ENCODE data around the gene ANXA3. TPM values are rescaled to one million over a fixed set of nuclear protein-coding genes. Genes with fewer than 3 reads are reported as not detected.
A peak's percentile ranks its signal among the peaks of the same experiment; 100 is the strongest.

The ANXA3 gene
- total RNA-seq, 3 donors from 2014 or later = 37.6 to 170 (median 95.7) TPM

DNA sequence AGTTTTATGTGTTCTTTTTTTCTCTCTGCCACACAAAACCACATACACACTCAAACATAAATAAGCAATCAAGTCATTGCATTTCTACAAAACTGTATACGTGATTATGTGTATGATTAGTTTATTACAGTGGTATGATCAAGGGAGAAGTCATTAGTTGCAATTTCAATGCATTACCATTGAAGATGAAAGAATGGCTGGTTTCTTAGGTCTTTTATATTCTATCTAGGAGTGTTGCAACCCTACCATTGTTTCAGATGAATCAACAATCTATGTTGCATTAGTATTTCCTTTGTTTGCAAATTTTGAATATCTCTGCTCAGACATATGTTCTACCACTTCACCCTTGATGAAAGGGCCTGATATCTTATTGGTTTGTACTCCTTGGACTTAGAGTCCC lies 6.8 kb downstream of the ANXA3 start:
- Histone ChIP-seq H3K9me3 (no peaks in the 10 kb centered on the region), H3K27ac (no peak overlapping the region), H3K36me3 (no peaks in the 10 kb centered on the region), H3K4me3 (no peak overlapping the region), H3K4me1 (peaks cover 0 to 5% of the 10 kb centered on the region in 2 donors), H3K27me3 (no peaks in the 10 kb centered on the region)
- intact Hi-C loops (cut with DNase I; ENCODE audit: low total_unique reads) = no loop called here
- TF ChIP-seq POLR2A (IDR thresholded peaks at IDR 0.05) (no peak), POLR2AphosphoS5 (IDR thresholded peaks at IDR 0.05) (no peak)
- TF ChIP-seq, protein P1, sequence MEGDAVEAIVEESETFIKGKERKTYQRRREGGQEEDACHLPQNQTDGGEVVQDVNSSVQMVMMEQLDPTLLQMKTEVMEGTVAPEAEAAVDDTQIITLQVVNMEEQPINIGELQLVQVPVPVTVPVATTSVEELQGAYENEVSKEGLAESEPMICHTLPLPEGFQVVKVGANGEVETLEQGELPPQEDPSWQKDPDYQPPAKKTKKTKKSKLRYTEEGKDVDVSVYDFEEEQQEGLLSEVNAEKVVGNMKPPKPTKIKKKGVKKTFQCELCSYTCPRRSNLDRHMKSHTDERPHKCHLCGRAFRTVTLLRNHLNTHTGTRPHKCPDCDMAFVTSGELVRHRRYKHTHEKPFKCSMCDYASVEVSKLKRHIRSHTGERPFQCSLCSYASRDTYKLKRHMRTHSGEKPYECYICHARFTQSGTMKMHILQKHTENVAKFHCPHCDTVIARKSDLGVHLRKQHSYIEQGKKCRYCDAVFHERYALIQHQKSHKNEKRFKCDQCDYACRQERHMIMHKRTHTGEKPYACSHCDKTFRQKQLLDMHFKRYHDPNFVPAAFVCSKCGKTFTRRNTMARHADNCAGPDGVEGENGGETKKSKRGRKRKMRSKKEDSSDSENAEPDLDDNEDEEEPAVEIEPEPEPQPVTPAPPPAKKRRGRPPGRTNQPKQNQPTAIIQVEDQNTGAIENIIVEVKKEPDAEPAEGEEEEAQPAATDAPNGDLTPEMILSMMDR (IDR thresholded peaks at IDR 0.05) = no peak
- no peak for DNase-seq (ENCODE audit: low spot score in 2 of 2)

DNA sequence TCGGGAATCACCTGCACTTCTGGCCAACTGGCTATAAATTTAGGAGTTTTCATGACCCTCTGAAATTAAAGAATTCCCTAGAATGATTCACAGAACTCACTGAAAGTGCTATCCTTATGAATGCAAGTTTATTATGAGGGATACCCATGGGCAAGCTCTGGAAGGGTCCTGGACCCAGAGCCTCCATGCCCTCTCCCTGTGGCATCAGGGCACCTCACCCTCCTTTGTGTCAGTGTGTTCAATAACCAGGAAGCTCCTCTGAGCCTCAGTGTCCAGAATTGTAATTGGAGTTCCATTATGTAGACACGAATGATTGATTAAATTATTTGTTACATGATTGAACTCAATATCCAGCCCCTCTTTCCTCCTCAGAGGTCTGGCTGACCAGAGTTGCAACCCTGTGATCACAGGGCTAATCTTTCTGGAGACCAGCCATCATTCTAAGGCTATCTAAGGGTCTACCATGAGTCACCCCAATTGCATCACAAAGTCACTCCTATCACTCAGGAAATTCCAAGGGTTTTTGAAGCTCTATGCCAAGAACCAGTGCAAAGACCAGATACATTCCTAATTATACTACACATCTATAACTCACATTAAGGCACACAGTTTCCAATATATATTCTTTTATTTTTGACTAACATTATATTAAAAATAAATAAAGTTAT lies 8.9 kb downstream of the ANXA3 start:
- no peak for TF ChIP-seq POLR2A (IDR thresholded peaks at IDR 0.05)
- TF ChIP-seq POLR2AphosphoS5 (IDR thresholded peaks at IDR 0.05) = no peak
- TF ChIP-seq, protein P1 (IDR thresholded peaks at IDR 0.05) = no peak
- H3K4me3 ChIP-seq = no peak overlapping the region
- H3K9me3 ChIP-seq = no peaks in the 10 kb centered on the region
- peak overlapping the region in 1 of 2 donors; percentile 45 for H3K27ac ChIP-seq
- no peaks in the 10 kb centered on the region for H3K27me3 ChIP-seq
- H3K4me1 ChIP-seq = peaks cover 0 to 5% of the 10 kb centered on the region in 2 donors
- no peak for DNase-seq (ENCODE audit: low spot score in 2 of 2)
- intact Hi-C loops (cut with DNase I; ENCODE audit: low total_unique reads) = no loop called here
- no peaks in the 10 kb centered on the region for H3K36me3 ChIP-seq

DNA sequence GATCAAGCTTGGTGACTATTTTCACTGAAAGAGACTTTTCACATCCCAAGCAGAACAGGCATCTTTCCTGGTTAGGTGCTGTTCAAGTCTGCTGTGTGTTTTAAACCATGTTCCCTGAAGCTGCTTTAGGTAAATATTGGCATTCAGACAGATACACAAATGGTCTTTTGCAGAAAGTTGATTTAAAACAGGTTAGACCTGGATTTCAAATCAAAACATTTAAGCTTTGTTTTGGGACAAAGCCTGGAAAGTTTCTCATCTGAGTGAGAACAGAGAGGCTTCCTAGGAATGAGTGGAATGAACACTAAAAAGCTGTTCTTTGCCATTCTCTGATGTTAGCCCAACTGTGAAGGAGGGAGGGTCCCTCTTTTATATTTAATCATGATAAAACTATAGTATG lies 10.1 kb downstream of the ANXA3 start:
- intact Hi-C loops (cut with DNase I; ENCODE audit: low total_unique reads) = no loop called here
- Histone ChIP-seq H3K36me3 (no peaks in the 10 kb centered on the region), H3K4me1 (peaks cover 0 to 5% of the 10 kb centered on the region in 2 donors), H3K9me3 (no peaks in the 10 kb centered on the region), H3K27ac (peak overlapping the region; percentile 33 to 45), H3K4me3 (no peak overlapping the region), H3K27me3 (no peaks in the 10 kb centered on the region)
- DNase-seq (ENCODE audit: low spot score in 2 of 2) = no peak
- TF ChIP-seq, protein P1 (IDR thresholded peaks at IDR 0.05) = no peak
- TF ChIP-seq POLR2A (IDR thresholded peaks at IDR 0.05) = no peak
- no peak for TF ChIP-seq POLR2AphosphoS5 (IDR thresholded peaks at IDR 0.05)

DNA sequence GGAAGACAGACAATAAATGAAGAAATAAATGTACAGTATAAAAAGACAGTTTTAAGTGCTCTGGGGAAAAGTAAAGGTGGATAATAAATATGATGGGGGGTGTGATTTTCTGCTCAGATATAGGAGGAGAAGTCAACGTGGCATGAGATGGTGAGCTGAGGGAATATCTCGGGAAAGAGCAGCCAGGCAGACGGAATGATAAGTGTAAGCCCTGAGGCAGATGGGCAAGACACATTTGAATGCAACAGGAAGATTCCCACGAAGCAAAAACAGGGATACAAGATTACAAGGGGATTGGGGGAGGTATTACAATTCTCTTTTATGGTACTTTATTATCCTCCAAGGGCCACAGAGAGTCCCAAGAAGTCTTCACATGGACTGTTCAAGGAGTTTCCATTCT lies 11.1 kb downstream of the ANXA3 start:
- H3K27ac ChIP-seq = no peak overlapping the region
- no peak overlapping the region for H3K4me3 ChIP-seq
- DNase-seq (ENCODE audit: low spot score in 2 of 2) = no peak
- H3K9me3 ChIP-seq = no peaks in the 10 kb centered on the region
- TF ChIP-seq POLR2A (IDR thresholded peaks at IDR 0.05) (no peak), POLR2AphosphoS5 (IDR thresholded peaks at IDR 0.05) (no peak)
- TF ChIP-seq, protein P1 (IDR thresholded peaks at IDR 0.05) = no peak
- no peaks in the 10 kb centered on the region for H3K27me3 ChIP-seq
- intact Hi-C loops (cut with DNase I; ENCODE audit: low total_unique reads) = no loop called here
- peaks cover 0 to 5% of the 10 kb centered on the region in 2 donors for H3K4me1 ChIP-seq
- no peaks in the 10 kb centered on the region for H3K36me3 ChIP-seq

DNA sequence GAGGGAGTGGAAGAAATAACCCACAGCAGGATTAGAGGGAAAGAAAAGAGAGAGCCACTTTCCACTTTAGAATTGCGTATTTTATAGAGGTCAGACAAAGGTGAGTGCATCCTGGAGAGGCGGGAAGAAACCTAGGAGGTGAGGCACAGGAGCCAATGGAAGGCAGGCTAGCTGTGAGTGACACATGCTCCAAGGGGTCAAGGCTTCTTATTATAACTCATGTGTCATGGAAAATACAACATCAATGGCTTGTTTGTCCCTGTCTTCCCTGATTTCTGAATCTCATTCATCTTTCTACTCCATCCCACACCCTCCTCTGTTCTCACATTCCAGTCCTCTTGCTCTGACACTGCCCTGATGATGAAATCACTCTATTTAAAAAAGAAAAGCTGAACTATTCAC lies 14.4 kb downstream of the ANXA3 start:
- H3K4me3 ChIP-seq = no peak overlapping the region
- TF ChIP-seq POLR2A (IDR thresholded peaks at IDR 0.05) (no peak), POLR2AphosphoS5 (IDR thresholded peaks at IDR 0.05) (no peak)
- TF ChIP-seq, protein P1 (IDR thresholded peaks at IDR 0.05) = no peak
- intact Hi-C loops (cut with DNase I; ENCODE audit: low total_unique reads) = loop anchor here (2.0 kb wide), 1 partner anchor 71 kb away; no protein-coding TSS in a partner anchor
- no peak for DNase-seq (ENCODE audit: low spot score in 2 of 2)
- peak overlapping the region in 1 of 2 donors; percentile 66 for H3K27ac ChIP-seq
- peaks cover 0 to 3% of the 10 kb centered on the region in 2 donors for H3K4me1 ChIP-seq
- H3K9me3 ChIP-seq = no peaks in the 10 kb centered on the region
- no peaks in the 10 kb centered on the region for H3K36me3 ChIP-seq
- H3K27me3 ChIP-seq = no peaks in the 10 kb centered on the region

All from breast epithelium (tissue), 4 donors.